ENCODE measurements around the gene ZNF451. TPM values are rescaled to one million over a fixed set of nuclear protein-coding genes. Genes with fewer than 3 reads are reported as not detected.

Gene ZNF451
- total RNA-seq, 4 donors from 2014 or later = 51.1 to 62.8 (median 59.2) TPM

GRCh38 chr6:57097596-57097995 lies 7.6 kb downstream of the ZNF451 start:
- no peak for DNase-seq (ENCODE audit: low spot score in 2 of 2)
- H3K36me3 ChIP-seq = peaks cover 0 to 53% (median 25%) of the 10 kb centered on the region in 3 donors
- H3K27ac ChIP-seq = no peak overlapping the region
- no peak overlapping the region for H3K4me3 ChIP-seq
- H3K4me1 ChIP-seq = peaks cover 0 to 29% (median 7%) of the 10 kb centered on the region in 4 donors
- no peaks in the 10 kb centered on the region for H3K9me3 ChIP-seq
- no peaks in the 10 kb centered on the region for H3K27me3 ChIP-seq
- WGBS, 2 donors = 75 to 78% methylated on average over 1 of the region's 1 CpG
- no peak for TF ChIP-seq EP300 (IDR thresholded peaks at IDR 0.05)

- WGBS, 2 donors = 91 to 92% methylated on average over 3 of the region's 3 CpGs
Measured at GRCh38 chr6:57102976-57103375, 13.0 kb downstream of the ZNF451 start.

GRCh38 chr6:57104336-57104735 lies 14.3 kb downstream of the ZNF451 start:
- Histone ChIP-seq H3K4me3 (no peak overlapping the region), H3K36me3 (peaks cover 0 to 41% (median 22%) of the 10 kb centered on the region in 3 donors), H3K27ac (no peak overlapping the region), H3K4me1 (peaks cover 0 to 6% (median 0%) of the 10 kb centered on the region in 4 donors), H3K27me3 (no peaks in the 10 kb centered on the region), H3K9me3 (no peaks in the 10 kb centered on the region)
- 86 to 88% methylated on average over 5 of the region's 5 CpGs for WGBS, 2 donors
- DNase-seq (ENCODE audit: low spot score in 2 of 2) = no peak
- no peak for TF ChIP-seq POLR2A (IDR thresholded peaks at IDR 0.05)
- no peak for TF ChIP-seq CTCF (IDR thresholded peaks at IDR 0.05)
- TF ChIP-seq EP300 (IDR thresholded peaks at IDR 0.05) = no peak

More at GRCh38 chr6:57102976-57103375, 13.0 kb downstream of the ZNF451 start:
- Histone ChIP-seq H3K27me3 (no peaks in the 10 kb centered on the region), H3K27ac (no peak overlapping the region), H3K4me3 (no peak overlapping the region), H3K9me3 (no peaks in the 10 kb centered on the region), H3K4me1 (peaks cover 0 to 4% (median 0%) of the 10 kb centered on the region in 4 donors), H3K36me3 (peaks cover 0 to 53% (median 25%) of the 10 kb centered on the region in 3 donors)
- no peak for DNase-seq (ENCODE audit: low spot score in 2 of 2)
- no peak for TF ChIP-seq EP300 (IDR thresholded peaks at IDR 0.05)
- no peak for TF ChIP-seq POLR2A (IDR thresholded peaks at IDR 0.05)
- TF ChIP-seq CTCF (IDR thresholded peaks at IDR 0.05) = no peak

- WGBS, 2 donors = 91 to 100% methylated on average over 1 of the region's 1 CpG
- H3K4me1 ChIP-seq = peaks cover 0 to 13% (median 0%) of the 10 kb centered on the region in 4 donors
- no peak overlapping the region for H3K4me3 ChIP-seq
- TF ChIP-seq POLR2A (IDR thresholded peaks at IDR 0.05) = no peak
- TF ChIP-seq CTCF (IDR thresholded peaks at IDR 0.05) = no peak
- no peak for TF ChIP-seq EP300 (IDR thresholded peaks at IDR 0.05)
- no peaks in the 10 kb centered on the region for H3K27me3 ChIP-seq
- H3K27ac ChIP-seq = no peak overlapping the region
- DNase-seq (ENCODE audit: low spot score in 2 of 2) = no peak
- H3K9me3 ChIP-seq = no peaks in the 10 kb centered on the region
- peaks cover 0 to 14% (median 1%) of the 10 kb centered on the region in 3 donors for H3K36me3 ChIP-seq
Measured at GRCh38 chr6:57106990-57107389, 17.0 kb downstream of the ZNF451 start.

- H3K4me1 ChIP-seq = peaks cover 0 to 13% (median 0%) of the 10 kb centered on the region in 4 donors
- 38 to 63% methylated on average over 1 of the region's 1 CpG for WGBS, 2 donors
- no peak overlapping the region for H3K4me3 ChIP-seq
- DNase-seq (ENCODE audit: low spot score in 2 of 2) = no peak
- TF ChIP-seq POLR2A (IDR thresholded peaks at IDR 0.05) = no peak
- no peak for TF ChIP-seq CTCF (IDR thresholded peaks at IDR 0.05)
- no peak for TF ChIP-seq EP300 (IDR thresholded peaks at IDR 0.05)
- no peaks in the 10 kb centered on the region for H3K9me3 ChIP-seq
- H3K27ac ChIP-seq = no peak overlapping the region
- no peaks in the 10 kb centered on the region for H3K27me3 ChIP-seq
- H3K36me3 ChIP-seq = peaks cover 0 to 4% (median 0%) of the 10 kb centered on the region in 3 donors
Measured at GRCh38 chr6:57108691-57109090, 18.7 kb downstream of the ZNF451 start.

GRCh38 chr6:57109880-57110279 lies 19.9 kb downstream of the ZNF451 start:
- Histone ChIP-seq H3K27ac (no peak overlapping the region), H3K9me3 (no peaks in the 10 kb centered on the region), H3K36me3 (peaks cover 0 to 4% (median 0%) of the 10 kb centered on the region in 3 donors), H3K4me3 (no peak overlapping the region), H3K27me3 (no peaks in the 10 kb centered on the region), H3K4me1 (peaks cover 0 to 13% (median 0%) of the 10 kb centered on the region in 4 donors)
- no peak for DNase-seq (ENCODE audit: low spot score in 2 of 2)
- TF ChIP-seq CTCF (IDR thresholded peaks at IDR 0.05) (no peak), POLR2A (IDR thresholded peaks at IDR 0.05) (no peak), EP300 (IDR thresholded peaks at IDR 0.05) (no peak)

All from tibial nerve (tissue), 4 donors.